T-helper 17 cell (primary cell): Measurements from ENCODE around the gene LEO1. TPM values are rescaled to one million over a fixed set of nuclear protein-coding genes. Genes with fewer than 3 reads are reported as not detected.

Experiments used
- ATAC-seq: fragments of 150-1000 bp; cut with Tn5 transposase; 2 replicates; pipeline ENCODE4 v1.10.0; 2021; ENCODE audit warnings: mild to moderate bottlenecking, moderate library complexity
- DNase-seq, 3 donors: peaks; one replicate each; pipeline versions ENCODE4 v3.0.0 to v3.0.0-alpha.2; 2020 to 2021
- H3K9me3 ChIP-seq: one replicate; pipeline ENCODE4 v1.7.0; 2013; ENCODE audit warnings: low read length, mild to moderate bottlenecking; ENCODE audit not compliant: control insufficient read depth, poor library complexity, severe bottlenecking
- H3K27ac Mint-ChIP-seq: one replicate; pipeline ENCODE4 v1.8.0; 2022; ENCODE audit warnings: mild to moderate bottlenecking, moderate library complexity, mixed read lengths
- H3K27me3 Mint-ChIP-seq: one replicate; pipeline ENCODE4 v1.8.0; 2022; ENCODE audit warnings: mixed read lengths
- H3K36me3 Mint-ChIP-seq: one replicate; pipeline ENCODE4 v1.8.0; 2022; ENCODE audit warnings: low read depth, mixed read lengths
- H3K4me1 Mint-ChIP-seq: one replicate; pipeline ENCODE4 v1.8.0; 2022; ENCODE audit warnings: mild to moderate bottlenecking, mixed read lengths
- H3K4me3 Mint-ChIP-seq: one replicate; pipeline ENCODE4 v1.8.0; 2022; ENCODE audit warnings: mild to moderate bottlenecking, moderate library complexity, mixed read lengths
- total RNA-seq, 4 donors: library from RNA in 2 of 4; stranded (reverse) in 2 of 4; gene quantifications; one replicate each; pipeline ENCODE4 v1.2.3 and lab custom pipeline; 2022 to 2026

The LEO1 gene
- total RNA-seq, 2 donors from 2014 or later, result 8.8 to 9.4 TPM

- Mint-ChIP-seq H3K27me3 (no peaks in the 10 kb centered on the region), H3K4me3 (no peak overlapping the region), H3K36me3 (peaks cover 7% of the 10 kb centered on the region), H3K4me1 (peaks cover 4% of the 10 kb centered on the region), H3K27ac (no peak overlapping the region)
- DNase-seq (no peak), ATAC-seq (no peak)
- H3K9me3 ChIP-seq, result no peaks in the 10 kb centered on the region
These were observed 67.2 kb downstream of the LEO1 start for GRCh38 chr15:51904421-51904820.

DNA sequence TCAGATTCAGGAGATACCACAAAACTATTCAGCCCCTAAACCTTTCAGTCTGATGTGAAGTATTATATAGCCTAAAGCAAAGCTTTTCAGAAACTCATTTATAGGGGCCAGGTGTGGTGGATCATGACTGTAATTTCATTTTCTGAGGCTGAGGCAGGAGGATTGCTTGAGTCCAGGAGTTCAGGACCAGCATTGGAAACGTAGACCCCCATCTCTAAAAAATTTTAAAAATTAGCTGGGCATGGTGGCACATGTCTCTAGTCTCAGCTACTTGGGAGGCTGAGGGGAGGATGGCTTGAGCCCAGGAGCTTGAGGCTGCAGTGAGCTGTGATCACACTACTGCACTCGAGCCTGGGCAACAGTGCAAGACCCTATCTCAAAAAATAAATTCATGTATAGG is 82.1 kb downstream of the LEO1 start:
- no peak overlapping the region for H3K27ac Mint-ChIP-seq
- peaks cover 3% of the 10 kb centered on the region for H3K36me3 Mint-ChIP-seq

DNA sequence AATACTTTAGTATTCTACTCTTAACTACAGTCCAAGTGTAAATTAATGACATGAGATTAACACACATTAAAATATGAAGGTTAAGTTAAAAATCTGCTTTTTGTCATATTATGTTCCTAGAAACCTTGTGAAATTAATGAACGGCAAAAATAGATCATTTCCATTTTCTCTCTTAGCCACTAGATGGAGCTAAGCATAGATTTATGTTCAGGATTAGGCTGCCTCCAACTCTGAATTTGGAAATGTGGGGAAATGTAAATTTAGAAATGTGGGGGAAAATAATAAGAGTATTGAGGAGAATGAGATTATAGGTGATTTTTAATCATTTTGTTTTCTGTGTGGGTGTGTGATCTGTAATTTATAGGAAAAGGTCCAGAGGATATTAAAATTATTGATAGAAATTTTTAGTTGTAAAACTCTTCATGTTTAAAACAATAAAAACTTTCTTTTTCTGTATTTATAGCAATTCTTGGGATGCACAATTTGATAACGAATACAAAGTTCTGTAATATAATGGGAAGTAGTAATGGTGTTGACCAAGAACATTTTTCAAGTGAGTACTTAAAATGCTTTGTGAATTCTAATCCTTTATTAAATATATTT is 82.9 kb downstream of the LEO1 start:
- Mint-ChIP-seq H3K27ac (peak overlapping the region; percentile 73), H3K4me1 (peaks cover 10% of the 10 kb centered on the region), H3K36me3 (peaks cover 3% of the 10 kb centered on the region), H3K27me3 (no peaks in the 10 kb centered on the region), H3K4me3 (no peak overlapping the region)
- DNase-seq, result no peak
- ATAC-seq, result no peak
- no peaks in the 10 kb centered on the region for H3K9me3 ChIP-seq

More for the DNA sequence above, 82.1 kb downstream of the LEO1 start:
- ATAC-seq, result no peak
- no peak overlapping the region for H3K4me3 Mint-ChIP-seq
- peaks cover 11% of the 10 kb centered on the region for H3K4me1 Mint-ChIP-seq
- no peaks in the 10 kb centered on the region for H3K27me3 Mint-ChIP-seq
- H3K9me3 ChIP-seq, result no peaks in the 10 kb centered on the region
- DNase-seq, result no peak

Other genes starting within 250 kb of the LEO1 start
- 10 to 100 TPM; 17.6 to 21.8 TPM for gene LYSMD2, start 234.1 kb downstream of the LEO1 start, total RNA-seq
- gene TMOD2, start 220.2 kb downstream of the LEO1 start, total RNA-seq, result 1 to 10 TPM; 8.0 to 9.5 TPM
- gene TMOD3, start 142.1 kb downstream of the LEO1 start, total RNA-seq, result 10 to 100 TPM; 48.1 to 58.1 TPM
- gene MAPK6, start 47.4 kb upstream of the LEO1 start, total RNA-seq, result 10 to 100 TPM; 36.8 to 45.6 TPM
- gene BCL2L10, start 141.0 kb upstream of the LEO1 start, total RNA-seq, result not detected
- 10 to 100 TPM; 63.2 to 79.7 TPM for gene GNB5, start 219.6 kb upstream of the LEO1 start, total RNA-seq